ENCODE results near the gene ATRN.
"Not testable (repeated sequence)": the region's sequence is repeated elsewhere in the genome, so short reads cannot be mapped to it uniquely, and the experiment has no call there.

The ATRN gene

DNA sequence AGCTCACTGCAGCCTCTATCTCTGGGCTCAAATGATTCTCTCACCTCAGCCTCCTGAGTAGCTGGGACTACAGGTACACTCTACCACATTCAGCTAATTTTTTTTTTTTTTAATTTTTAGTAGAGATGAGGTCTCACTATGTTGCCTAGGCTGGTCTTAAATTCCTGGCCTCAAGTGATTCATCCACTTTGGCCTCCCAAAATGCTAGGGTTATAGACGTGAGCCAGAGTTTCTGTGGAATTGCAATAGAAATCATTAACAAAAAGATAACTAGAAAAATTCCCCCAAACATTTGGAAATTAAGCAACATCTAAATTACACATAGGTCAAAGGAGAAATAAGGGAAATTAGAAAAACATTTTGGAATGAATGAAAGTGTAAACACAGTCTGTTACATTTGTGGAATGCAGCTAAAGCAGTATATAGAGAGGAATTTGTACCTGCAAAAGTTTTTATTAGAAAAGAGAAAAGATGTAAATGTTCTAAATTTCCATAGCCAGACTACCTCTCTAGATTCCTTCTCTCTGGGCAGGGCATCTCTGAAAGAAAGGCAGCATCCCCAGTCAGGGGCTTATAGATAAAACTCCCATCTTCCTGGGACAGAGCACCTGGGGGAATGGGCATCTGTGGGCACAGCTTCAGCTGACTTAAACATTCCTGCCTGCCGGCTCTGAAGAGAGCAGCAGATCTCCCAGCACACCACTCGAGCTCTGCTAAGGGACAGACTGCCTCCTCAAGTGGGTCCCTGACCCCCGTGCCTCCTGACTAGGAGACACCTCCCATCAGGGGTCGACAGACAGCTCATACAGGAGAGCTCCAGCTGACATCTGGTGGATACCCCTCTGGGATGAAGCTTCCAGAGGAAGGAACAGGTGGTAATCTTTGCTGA lies 51.3 kb downstream of the ATRN start:
- no peak for DNase-seq

DNA sequence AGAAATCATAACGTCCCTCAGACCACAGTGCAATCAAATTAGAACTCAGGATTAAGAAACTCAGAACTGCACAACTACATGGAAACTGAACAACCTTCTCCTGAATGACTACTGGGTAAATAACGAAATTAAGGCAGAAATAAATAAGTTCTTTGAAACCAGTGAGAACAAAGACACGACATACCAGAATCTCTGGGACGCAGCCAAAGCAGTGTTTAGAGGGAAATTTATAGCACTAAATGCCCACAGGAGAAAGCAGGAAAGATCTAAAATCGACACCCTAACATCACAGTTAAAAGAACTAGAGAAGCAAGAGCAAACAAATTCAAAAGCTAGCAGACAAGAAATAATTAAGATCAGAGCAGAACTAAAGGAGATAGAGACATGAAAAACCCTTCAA lies 53.9 kb downstream of the ATRN start:
- DNase-seq, result not testable (repeated sequence)

DNA sequence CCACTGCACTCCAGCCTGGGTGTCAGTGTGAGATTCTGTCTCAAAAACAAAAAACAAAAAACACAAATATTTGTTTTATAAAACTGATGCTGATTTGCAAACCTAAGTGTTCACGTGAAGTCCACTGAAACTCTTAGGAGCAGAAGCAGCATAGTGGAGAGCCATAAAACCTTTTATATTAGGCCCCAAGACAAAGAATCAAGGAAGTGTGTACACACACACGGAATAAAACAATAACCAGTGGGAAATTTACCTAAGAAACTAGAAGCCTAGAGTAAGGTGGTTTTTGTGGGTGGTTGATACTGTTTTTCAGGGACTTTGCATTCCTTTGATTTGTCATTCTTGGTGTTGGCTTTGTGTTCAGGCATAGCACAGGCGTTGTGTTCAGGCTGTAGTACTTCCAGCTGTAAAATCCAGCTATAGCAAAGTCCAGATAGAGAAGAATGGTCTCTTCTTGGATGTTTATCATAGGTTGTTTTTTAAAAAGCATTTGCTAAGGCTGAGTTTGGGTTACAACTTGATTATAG lies 61.3 kb downstream of the ATRN start:
- DNase-seq, result no peak

DNA sequence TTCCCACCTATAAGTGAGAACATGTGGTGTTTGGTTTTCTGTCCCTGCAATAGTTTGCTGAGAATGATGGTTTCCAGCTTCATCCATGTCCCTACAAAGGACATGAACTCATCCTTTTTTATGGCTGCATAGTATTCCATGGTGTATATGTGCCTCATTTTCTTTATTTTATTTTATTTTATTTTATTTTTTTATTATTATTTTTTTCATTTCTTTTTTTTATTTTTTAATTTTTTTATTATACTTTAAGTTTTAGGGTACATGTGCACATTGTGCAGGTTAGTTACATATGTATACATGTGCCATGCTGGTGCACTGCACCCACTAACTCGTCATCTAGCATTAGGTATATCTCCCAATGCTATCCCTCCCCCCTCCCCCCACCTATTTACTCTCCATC lies 66.9 kb downstream of the ATRN start:
- not testable (repeated sequence) for DNase-seq

GRCh38 chr20:3539311-3540107 lies 68.7 kb downstream of the ATRN start:
- DNase-seq, result no peak

GRCh38 chr20:3541887-3542721 lies 71.3 kb downstream of the ATRN start:
- DNase-seq, result no peak

- no peak for DNase-seq
These were observed 73.2 kb downstream of the ATRN start for GRCh38 chr20:3543901-3544507.

DNA sequence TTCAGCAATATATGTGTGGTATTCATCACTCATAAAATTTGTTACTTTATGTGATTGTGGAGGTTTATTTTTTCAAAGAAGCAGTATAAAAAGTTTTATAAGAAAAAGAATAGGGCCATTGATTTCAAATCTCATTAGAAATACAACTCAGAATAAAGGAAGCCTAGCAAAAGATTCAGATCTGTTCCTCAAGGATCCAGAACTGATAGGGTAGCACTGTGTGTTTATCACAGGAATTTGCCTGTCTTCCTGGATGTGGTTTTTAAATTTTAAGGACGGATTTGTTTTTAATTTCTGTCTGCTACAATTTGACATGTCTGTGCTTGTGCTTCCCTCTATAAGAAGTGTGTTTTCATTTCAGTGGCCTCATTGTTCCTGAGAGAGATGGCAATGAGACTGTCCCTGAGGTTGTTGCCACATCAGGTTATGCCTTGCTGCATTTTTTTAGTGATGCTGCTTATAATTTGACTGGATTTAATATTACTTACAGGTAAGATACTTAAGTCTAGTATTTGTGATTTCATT lies 74.6 kb downstream of the ATRN start:
- no peak for DNase-seq

DNA sequence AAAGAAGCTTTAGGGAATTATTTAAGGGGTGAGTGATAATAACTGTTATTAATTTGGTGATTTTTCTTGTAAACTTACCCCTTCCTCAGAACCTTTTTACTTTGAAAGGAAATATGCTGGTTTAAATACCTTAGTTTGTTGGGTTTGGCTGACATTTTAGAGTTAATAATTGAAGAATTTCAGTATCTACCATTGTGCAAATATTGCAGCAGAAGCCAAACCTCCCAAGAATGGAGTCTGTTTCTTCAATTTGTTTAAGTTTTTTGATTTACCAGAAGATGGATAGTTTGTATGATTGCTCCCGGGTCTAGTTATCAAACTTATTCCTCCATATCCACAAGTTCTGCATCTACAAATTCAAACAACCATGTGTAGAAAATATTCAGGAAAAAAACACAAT lies 77.1 kb downstream of the ATRN start:
- no peak for DNase-seq

DNA sequence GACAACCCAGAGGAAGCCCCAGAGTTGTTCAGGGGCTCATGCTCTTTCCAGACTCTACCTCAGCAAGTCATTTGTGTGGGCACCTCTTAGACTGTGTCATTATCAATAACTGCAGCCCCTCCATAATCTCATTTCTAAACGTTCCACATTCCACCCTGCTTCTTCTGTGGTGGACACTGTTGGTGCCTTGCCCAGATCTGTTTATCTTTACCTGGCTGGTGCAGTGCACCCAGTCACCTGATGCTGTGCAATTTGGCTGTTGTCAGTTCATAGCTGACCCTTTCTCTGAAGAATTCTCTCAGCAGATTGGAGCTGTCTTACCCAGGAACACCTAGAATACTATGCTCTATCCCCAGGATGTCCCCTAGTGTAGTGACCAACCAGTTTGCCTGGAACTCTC lies 80.0 kb downstream of the ATRN start:
- no peak for DNase-seq

DNA sequence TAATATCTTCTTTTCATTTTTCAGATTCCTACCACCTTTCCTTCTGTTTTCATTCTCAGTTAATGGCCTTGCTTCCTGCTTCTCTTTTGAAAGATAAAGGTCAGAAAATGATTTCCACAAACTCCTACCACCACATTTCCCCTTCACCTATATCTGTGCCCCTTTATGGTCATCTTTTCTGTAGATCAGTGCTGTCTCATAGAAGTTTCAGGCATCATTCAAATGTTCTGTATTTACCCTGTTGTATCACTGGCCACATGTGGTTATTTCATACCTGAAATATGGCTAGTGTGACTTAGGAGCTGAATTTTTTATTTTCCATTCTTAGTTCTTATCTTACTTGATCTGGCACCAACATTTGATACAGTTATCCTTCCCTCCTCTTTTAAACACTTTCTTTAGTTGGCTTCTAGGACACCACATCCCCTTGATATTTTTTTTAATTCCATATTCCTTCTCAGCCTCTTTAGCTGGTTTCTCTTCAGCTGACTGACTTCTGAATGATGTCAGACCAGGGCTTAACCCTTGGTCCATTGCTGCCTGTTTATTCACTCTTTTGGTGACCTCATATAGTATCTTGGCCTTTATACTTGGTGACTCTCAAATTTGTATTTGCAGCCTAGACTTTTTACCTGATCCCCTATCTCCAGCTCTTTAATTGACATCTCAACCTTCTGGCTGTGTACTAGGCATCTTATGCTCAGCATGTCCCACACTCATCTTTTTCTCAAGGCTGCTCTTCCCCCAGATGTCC lies 81.0 kb downstream of the ATRN start:
- DNase-seq, result no peak

DNA sequence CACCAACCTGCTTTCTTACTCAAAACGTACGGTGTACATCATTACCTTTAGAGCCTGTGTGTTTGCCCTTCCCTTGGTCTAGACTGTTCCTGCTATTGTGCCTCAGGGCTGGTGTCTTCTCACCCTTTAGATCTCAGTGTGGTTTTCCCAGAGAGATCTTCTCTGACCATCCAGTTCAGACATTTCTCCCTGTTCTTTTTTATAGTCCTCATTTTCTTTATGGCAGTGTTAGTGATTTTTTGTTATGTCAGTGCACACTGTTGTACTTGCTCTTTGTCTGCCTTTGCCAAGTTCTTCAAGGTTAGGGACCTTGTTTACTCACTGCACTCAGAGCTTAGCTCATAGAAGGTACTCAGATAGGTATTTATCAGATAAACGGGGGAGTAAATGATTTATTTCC lies 82.8 kb downstream of the ATRN start:
- no peak for DNase-seq

DNA sequence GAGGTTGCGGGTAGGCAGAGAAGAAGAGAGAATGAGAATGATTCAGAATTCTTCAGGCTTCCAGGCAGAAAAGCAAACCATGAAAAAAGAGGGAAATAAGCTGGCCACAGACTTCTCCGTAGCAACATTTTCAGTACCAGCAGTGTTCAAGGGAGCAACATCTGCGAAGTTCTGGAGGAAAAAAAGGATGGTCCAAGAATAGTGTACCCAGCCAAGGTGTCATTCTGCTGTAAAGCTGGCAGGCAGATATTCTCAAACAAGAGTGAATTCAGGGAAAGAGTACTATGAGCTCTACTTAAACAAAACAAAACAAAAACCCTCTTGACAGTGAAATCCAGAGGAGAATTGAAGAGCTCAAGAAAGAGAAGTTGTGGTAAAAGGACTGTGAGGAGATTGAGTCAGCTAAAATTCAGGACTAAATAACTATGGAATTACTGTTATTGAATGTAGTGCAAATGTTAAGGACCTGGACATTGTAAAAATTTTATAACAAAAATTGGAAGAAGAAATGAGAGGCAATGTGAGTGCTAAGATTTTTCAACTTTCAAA lies 86.5 kb downstream of the ATRN start:
- no peak for DNase-seq

DNA sequence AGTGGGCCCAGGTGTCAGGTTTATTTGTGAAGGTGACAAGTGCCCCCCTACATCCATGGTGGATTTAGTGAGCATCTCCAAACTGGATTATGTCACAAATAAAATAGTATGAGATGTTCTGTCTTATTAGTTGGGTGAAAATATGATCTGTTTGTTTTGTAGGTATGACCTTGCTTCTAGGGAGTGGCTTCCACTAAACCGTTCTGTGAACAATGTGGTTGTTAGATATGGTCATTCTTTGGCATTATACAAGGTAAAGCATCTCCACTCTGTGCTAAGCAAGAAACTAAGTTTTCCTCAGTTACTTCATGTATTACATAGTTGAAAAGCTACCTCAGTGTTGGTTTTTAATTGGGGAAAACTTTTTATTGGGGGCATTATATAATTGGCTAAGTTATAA lies 88.4 kb downstream of the ATRN start:
- no peak for DNase-seq

- no peak for DNase-seq
These were observed 88.8 kb downstream of the ATRN start for GRCh38 chr20:3559637-3560036.

- DNase-seq, result no peak
These were observed 89.3 kb downstream of the ATRN start for GRCh38 chr20:3560162-3560561.

- no peak for DNase-seq
These were observed 89.8 kb downstream of the ATRN start for GRCh38 chr20:3560578-3560977.

- no peak for DNase-seq
These were observed 92.3 kb downstream of the ATRN start for GRCh38 chr20:3563133-3563532.

- DNase-seq, result no peak
These were observed 92.8 kb downstream of the ATRN start for GRCh38 chr20:3563548-3564177.

DNA sequence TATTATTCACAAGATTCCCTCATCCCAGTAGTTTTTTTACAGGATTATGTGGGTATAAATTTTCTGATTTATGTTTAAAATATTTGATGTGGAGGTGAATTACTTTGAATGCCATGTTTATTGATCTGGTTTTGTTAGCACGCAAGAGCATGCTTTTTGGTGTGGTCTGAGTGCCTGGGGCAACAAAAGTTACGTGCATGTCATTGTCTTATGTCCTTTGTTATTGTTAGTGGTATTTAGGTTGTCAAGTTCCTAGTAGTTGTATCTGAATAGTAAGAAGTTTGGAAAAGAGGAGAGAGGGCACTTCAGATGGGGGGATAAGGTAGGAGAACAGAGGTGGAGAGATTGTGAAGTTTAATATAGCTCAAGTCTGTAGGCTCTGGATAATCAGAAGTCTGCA lies 95.0 kb downstream of the ATRN start:
- DNase-seq, result no peak

- DNase-seq, result no peak
These were observed 101.3 kb downstream of the ATRN start for GRCh38 chr20:3572151-3572550.

Data from NK-92 treated with Interleukin-12 subunit alpha and Interleukin-12 subunit beta, amount 100 ng/mL, for 24 hours (cell line).